GM19043 (cell line): ENCODE results near the gene FBF1.
"Not testable (repeated sequence)": the region's sequence is repeated elsewhere in the genome, so short reads cannot be mapped to it uniquely, and the experiment has no call there.

Experiments used
- ATAC-seq: cut with Tn5 transposase; IDR thresholded peaks from one replicate; pipeline ENCODE4 v1.9.1; 2021; ENCODE audit warnings: low read depth; ENCODE audit not compliant: unreplicated experiment

Gene FBF1

GRCh38 chr17:75897160-75898019 lies 43.5 kb downstream of the FBF1 start:
- ATAC-seq: no peak

GRCh38 chr17:75896415-75897159 lies 44.3 kb downstream of the FBF1 start, which contains the start of gene TRIM65:
TRIM65 (minus strand) TSS chr17:75896951; CDS start chr17:75896937, 14 bp downstream.
- peak; percentile 48 for ATAC-seq

DNA sequence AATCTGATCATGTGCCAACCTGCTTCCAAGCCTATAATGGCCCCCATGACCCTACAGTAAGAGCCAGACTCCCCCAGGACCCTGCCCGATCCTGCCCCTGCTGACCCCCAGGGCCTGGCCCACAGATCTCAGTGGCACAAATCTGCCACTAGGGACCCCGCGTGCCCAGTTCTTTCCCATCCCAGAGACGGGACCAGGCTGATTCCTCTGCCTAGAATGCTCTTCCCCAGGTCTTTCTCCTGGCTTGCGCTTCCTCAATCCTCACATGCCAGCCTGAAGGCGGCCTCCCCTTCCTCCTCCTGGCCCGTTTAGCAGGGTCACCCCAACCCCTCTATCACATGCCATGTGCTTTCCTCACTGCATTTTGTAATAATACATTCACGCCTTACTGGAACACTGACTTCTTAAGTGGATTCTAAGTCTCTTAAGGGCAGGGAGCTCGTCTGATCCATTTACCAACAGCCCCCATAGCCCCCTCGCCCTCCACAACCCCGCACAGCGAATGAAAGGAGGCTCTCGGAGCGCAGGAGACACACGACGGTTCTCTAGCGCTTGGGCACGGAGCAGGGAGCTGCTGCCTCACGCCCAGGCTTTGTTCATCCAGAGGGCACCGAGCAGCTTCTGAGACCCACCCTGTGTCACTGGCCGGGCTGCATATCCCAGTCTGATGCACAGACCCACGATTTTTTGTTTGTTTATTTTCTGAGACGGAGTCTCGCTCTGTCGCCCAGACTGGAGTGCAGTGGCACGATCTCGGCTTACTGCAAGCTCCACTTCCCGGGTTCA lies 45.3 kb downstream of the FBF1 start:
- no peak for ATAC-seq

DNA sequence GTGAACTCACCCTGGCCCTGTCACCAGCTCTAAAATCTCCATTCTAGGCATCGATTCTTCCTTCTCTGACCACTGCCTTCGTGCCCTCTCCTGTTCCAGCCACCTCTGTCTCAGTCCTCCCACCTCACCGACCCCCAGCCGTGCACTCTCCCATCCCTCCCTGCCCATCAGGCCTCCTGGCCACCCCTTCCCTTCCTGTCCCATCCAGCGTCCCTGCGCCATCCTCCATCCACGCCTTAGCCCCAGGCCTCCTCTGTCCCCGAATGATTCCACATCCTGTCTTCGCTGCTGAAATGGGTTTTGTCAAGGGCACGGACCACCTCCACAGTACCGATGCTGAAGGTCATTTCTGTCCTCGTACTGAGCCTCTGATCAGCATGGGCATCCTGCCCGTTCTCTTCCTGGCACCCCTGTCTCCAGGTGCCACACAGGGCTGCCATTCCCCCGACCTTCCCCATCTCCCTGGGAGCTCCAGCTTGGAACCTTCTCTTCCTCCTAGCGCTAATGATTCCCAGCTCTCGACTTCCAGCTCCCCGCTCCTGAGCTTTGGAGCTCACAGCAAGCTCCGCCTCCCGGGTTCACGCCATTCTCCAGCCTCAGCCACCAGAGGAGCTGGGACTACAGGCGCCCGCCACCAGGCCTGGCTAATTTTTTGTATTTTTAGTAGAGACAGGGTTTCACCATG lies 46.7 kb downstream of the FBF1 start:
- ATAC-seq: no peak

DNA sequence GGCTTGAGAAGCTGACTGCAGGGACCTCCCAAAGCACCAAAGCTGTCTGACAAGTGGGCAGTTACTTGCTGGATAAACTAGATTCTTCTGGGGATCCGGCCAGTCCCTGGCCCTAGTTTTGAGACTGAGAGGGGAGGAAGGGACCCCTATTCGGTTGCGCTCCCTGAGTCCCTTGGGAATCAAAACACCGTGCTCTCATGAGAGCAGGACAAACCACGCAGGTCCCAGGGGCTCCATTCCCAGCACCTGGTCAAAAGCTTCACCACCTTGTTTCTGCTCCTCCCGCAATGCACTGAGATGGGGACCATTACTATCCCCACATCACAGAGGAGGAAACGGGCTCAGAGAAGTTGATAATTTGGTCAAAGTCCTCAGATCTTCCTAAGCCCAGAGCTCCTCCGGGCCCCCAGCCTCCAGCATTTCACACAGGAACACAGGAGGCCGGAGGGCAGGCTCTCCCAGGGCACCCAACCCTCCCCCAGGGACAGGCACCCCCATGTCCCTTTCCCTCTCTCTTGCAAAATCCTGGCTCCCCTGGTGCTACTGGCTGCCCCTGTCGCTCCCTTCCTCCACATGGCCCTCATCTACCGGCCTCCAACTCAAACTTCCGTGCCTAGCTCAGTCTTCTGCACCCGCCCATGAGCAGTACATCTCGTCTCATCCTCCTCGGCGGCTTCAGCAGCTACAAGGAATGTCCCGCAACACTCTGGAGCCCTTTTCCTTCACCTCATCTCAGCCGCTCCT lies 47.4 kb downstream of the FBF1 start:
- ATAC-seq: no peak

GRCh38 chr17:75892556-75893224 lies 48.2 kb downstream of the FBF1 start:
- ATAC-seq: no peak

DNA sequence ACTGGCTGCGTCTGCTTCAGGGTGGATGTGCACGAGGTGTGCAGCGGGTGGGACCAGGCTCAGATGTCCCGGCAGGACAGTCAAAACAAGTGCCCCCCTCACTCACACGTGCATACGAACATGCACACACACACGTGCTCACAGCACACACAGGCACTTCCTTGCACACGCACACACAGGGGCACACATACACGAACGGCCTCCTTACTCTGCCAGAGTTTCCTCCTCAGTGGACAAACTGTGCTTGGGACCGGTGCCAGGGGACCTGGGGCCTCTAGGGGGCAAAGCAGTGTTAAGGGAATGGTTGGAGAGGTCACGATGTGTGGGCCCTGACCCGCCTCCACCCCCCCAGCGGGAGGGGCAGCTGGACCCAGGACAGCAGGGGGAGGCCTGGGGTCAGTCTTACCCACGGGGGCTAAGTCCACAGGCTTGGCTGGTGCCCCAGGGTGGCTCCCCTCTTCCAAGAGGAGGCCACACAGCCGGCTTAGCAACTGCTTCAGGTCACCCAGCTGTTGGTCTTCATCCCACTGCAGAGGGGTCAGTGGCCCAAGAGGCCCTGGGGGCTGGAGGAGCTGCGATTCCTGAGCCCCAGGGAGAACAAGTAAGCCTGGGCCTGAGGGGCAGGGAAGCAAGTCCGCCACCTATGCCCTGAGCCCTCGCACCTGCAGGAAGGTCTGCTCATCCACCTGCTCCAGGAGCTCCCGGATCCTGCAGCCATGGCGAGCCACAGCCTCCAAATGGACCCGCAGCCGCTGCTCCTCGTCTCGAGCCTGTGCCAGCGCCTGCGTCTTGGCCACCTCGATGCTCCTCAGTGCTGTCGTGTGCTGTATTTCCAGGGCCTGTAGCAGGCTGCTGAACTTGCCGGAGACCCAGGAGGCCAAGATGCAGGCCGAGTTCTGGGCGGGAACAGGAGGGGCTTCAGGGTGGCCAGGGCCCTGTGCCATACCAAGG lies 49.0 kb downstream of the FBF1 start:
- no peak for ATAC-seq

DNA sequence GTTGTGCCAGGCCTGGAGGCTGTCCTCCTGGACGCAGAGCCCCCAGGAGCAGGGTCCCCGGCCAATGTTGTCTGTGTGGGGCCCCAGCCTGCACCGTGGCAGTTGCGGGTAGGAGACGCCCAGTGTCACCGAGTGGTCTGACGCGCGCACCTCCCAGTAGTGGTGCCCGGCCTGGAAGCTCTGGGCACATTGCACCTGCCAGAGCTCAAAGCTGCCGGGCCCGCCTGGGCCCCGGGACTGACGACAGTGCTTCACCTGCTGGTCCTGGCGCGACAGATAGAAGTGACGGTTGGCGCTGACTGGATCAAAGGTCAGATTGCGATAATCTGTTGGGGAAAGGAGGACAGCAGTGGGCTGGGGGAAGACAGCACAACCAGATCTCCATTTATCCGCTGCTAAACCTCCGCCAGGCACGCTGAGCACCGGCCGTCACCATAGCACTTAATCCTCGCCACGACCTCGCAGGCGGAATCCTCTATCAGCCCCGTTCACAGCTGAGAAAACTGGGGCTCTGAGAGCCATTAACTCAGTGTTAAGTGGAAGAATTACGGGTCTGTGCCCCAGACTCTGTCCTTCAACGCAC lies 49.7 kb downstream of the FBF1 start:
- ATAC-seq: no peak

DNA sequence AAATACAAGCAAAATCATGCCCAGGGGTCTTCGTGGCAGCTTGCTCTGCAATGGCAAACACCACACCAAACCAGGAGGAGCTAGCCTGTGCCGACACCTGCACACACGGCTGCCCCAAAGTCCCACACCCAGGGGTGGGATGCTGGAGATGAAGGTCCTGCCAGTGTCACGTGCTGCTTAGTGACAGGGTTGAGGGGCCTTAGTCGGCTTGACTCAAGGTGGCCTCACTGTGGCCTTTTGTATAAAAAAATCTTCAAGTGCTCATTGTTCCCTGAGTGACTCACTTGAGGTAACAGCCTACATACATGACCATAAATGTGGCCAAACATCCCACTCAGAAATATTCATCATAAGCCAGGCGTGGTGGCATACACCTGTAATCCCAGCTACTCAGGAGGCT lies 51.4 kb downstream of the FBF1 start:
- ATAC-seq: no peak

- no peak for ATAC-seq
These were observed 52.4 kb downstream of the FBF1 start for GRCh38 chr17:75888484-75888883.

- not testable (repeated sequence) for ATAC-seq
These were observed 55.0 kb downstream of the FBF1 start for GRCh38 chr17:75885860-75886259.

DNA sequence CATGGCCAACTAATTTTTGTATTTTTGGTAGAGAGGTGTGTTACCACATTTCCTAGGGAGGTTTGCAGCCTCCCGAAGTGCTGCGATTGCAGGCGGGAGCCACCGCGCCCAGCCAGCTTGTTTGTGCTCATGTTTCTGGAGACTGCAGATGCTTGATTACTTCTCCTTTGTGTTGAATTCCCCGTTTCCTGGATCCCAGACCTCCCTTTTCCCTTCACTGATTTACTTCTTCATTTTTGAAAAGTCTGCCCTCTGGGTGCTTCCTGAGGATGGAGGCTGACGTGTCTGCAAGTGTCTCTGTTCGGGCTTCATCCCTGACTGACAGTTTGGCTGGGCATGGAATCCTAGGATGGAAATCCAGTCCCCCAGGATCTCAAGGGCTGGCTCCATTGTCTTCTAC lies 55.4 kb downstream of the FBF1 start:
- no peak for ATAC-seq

- ATAC-seq: no peak
These were observed 59.0 kb downstream of the FBF1 start for GRCh38 chr17:75881678-75882454.

- ATAC-seq: no peak
These were observed 60.6 kb downstream of the FBF1 start for GRCh38 chr17:75880266-75880665.

DNA sequence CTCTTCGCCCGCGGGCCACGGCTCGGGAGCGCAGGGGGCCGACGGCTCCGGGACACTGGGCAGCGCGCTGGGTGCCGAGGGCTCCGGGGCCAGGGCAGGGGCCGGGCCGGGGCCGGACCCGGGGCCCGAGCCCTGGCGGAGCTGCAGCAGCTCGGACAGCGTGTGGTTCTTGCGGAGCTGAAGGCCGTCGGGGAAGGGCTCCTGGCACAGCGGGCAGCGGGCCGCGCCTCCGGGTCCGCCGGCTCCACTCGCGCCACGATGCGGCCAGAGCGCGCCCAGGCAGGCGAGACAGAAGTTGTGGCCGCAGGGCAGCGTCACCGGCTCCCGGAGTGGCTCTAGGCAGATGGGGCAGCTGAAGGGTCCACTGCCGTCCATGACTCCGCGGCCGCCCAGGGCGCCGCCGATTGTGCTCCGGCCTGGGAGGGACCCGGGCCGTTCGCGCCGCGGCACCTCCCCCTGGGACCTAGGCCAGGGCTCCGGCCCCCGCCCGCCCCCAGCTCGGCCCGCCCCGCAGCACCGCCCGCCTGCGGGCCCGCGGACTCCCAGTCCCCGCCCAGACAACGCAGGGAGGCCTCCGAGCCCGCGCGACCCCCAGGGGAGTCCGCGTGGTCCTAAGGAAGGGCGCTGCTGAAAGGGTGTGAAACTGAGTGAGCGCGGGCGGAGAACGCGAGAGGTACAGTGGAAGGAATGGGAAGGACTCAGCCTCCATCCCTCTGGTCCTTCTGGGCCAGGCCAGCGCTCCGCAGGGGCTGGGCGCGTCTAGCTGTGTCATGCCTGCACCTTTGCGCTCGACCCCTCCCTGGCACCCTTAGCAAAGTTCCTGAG lies 62.5 kb downstream of the FBF1 start, which contains the start of gene TRIM47:
TSS of gene TRIM47 (minus strand) at position 408 of the 825 bp plus-strand sequence. CDS start at position 375, 33 bp downstream.
- ATAC-seq: peak; percentile 12

- peak; percentile 61 for ATAC-seq
These were observed 63.1 kb downstream of the FBF1 start for GRCh38 chr17:75877752-75878173.
